Activated CD4-positive, CD25-positive, alpha-beta regulatory T cell treated with anti-CD3 and anti-CD28 coated beads, Interleukin-2, amount 50 U/mL, for 16 hours (primary cell): Measurements from ENCODE around the gene NXPE2.
"Not testable (repeated sequence)": the region's sequence is repeated elsewhere in the genome, so short reads cannot be mapped to it uniquely, and the experiment has no call there.

Experiments
- DNase-seq: peaks from one replicate; pipeline ENCODE4 v3.0.0-alpha.2; 2020; ENCODE audit warnings: low read depth, low spot score

NXPE2 gene

GRCh38 chr11:114678125-114679036 is at the start of gene NXPE2:
NXPE2 (plus strand) TSS chr11:114678527; CDS start chr11:114678576, 49 bp downstream.
- DNase-seq: no peak

GRCh38 chr11:114631445-114631965 is 46.8 kb upstream of the NXPE2 start:
- DNase-seq: not testable (repeated sequence)

- not testable (repeated sequence) for DNase-seq
Measured at GRCh38 chr11:114639440-114639839, 38.9 kb upstream of the NXPE2 start.

GRCh38 chr11:114650661-114651060 is 27.7 kb upstream of the NXPE2 start:
- DNase-seq: no peak

GRCh38 chr11:114651145-114651718 is 27.1 kb upstream of the NXPE2 start:
- no peak for DNase-seq

GRCh38 chr11:114653148-114653547 is 25.2 kb upstream of the NXPE2 start:
- no peak for DNase-seq

GRCh38 chr11:114664641-114665040 is 13.7 kb upstream of the NXPE2 start:
- no peak for DNase-seq

GRCh38 chr11:114666760-114667159 is 11.6 kb upstream of the NXPE2 start:
- no peak for DNase-seq

- no peak for DNase-seq
Measured at GRCh38 chr11:114668109-114668508, 10.2 kb upstream of the NXPE2 start.

GRCh38 chr11:114673661-114674060 is 4.7 kb upstream of the NXPE2 start:
- DNase-seq: no peak

GRCh38 chr11:114679505-114679904 is 1.2 kb downstream of the NXPE2 start:
- no peak for DNase-seq

- no peak for DNase-seq
Measured at GRCh38 chr11:114683007-114683406, 4.7 kb downstream of the NXPE2 start.

GRCh38 chr11:114684636-114685035 is 6.3 kb downstream of the NXPE2 start:
- no peak for DNase-seq

GRCh38 chr11:114685097-114685496 is 6.8 kb downstream of the NXPE2 start:
- DNase-seq: no peak

- DNase-seq: no peak
Measured at GRCh38 chr11:114705280-114706024, 27.1 kb downstream of the NXPE2 start.

GRCh38 chr11:114709960-114710359 is 31.6 kb downstream of the NXPE2 start:
- DNase-seq: no peak

GRCh38 chr11:114713756-114714155 is 35.4 kb downstream of the NXPE2 start:
- DNase-seq: no peak

- no peak for DNase-seq
Measured at GRCh38 chr11:114719562-114719961, 41.2 kb downstream of the NXPE2 start.

- no peak for DNase-seq
Measured at GRCh38 chr11:114724916-114725524, 46.7 kb downstream of the NXPE2 start.

- DNase-seq: no peak
Measured at GRCh38 chr11:114725623-114726022, 47.3 kb downstream of the NXPE2 start.

- no peak for DNase-seq
Measured at GRCh38 chr11:114736806-114737205, 58.5 kb downstream of the NXPE2 start.

GRCh38 chr11:114738954-114739353 is 60.6 kb downstream of the NXPE2 start:
- no peak for DNase-seq
